Putamen (tissue), 1 donor: ENCODE measurements around the gene AKT2.

ENCODE experiments used
- DNase-seq: peaks from one replicate; pipeline ENCODE4 v3.0.0-alpha.2; 2016; ENCODE audit warnings: low spot score

Gene AKT2

GRCh38 chr19:40300668-40301067 lies 15.5 kb upstream of the AKT2 start:
- no peak for DNase-seq

- DNase-seq, result no peak
Observed at GRCh38 chr19:40298026-40298425, 12.9 kb upstream of the AKT2 start.

GRCh38 chr19:40294560-40294959 lies 9.4 kb upstream of the AKT2 start:
- DNase-seq, result no peak

- no peak for DNase-seq
Observed at GRCh38 chr19:40286971-40287421, 1.9 kb upstream of the AKT2 start.

- DNase-seq, result no peak
Observed at GRCh38 chr19:40286235-40286970, 1.3 kb upstream of the AKT2 start.

GRCh38 chr19:40285353-40286234 lies 449 bp upstream of the AKT2 start:
- peak; percentile 100 for DNase-seq

- DNase-seq, result no peak
Observed at GRCh38 chr19:40284251-40284500, 969 bp downstream of the AKT2 start.

GRCh38 chr19:40283414-40284250 lies 1.5 kb downstream of the AKT2 start:
- no peak for DNase-seq

GRCh38 chr19:40282920-40283319 lies 2.2 kb downstream of the AKT2 start:
- no peak for DNase-seq

- no peak for DNase-seq
Observed at GRCh38 chr19:40282209-40282580, 3.0 kb downstream of the AKT2 start.

GRCh38 chr19:40281381-40282208 lies 3.5 kb downstream of the AKT2 start:
- DNase-seq, result no peak

GRCh38 chr19:40280608-40281221 lies 4.4 kb downstream of the AKT2 start:
- DNase-seq, result no peak

GRCh38 chr19:40279761-40280607 lies 5.2 kb downstream of the AKT2 start:
- DNase-seq, result no peak

- DNase-seq, result no peak
Observed at GRCh38 chr19:40279120-40279551, 6.0 kb downstream of the AKT2 start.

GRCh38 chr19:40278361-40279035 lies 6.6 kb downstream of the AKT2 start:
- no peak for DNase-seq

GRCh38 chr19:40277356-40278059 lies 7.6 kb downstream of the AKT2 start:
- no peak for DNase-seq

GRCh38 chr19:40274585-40275544 lies 10.3 kb downstream of the AKT2 start:
- no peak for DNase-seq
